A673 (cell line): ENCODE measurements around the gene SDK1. TPM values are rescaled to one million over a fixed set of nuclear protein-coding genes. Genes with fewer than 3 reads are reported as not detected.

ENCODE experiments used
- BruUV-seq: library from RNA; stranded (reverse); fragments of 400-500 nt; replicated peaks from 2 replicates; lab custom pipeline; 2021; lab: Mats Ljungman, UMichigan
- CTCF ChIA-PET: fragments of 300-600 bp; sonication (Branson Sonifier 250); formaldehyde crosslinking; loops from one replicate; lab custom pipeline; 2022; ENCODE audit warnings: antibody characterized with exemption; lab: Charles Lee
- POLR2A ChIA-PET: fragments of 300-600 bp; sonication (Branson Sonifier 250); formaldehyde crosslinking; loops from one replicate; lab custom pipeline; 2022; ENCODE audit warnings: antibody characterized with exemption; ENCODE audit not compliant: low non-redundant PET; lab: Charles Lee
- DNase-seq: peaks from one replicate; pipeline ENCODE4 v3.0.0-alpha.2; 2015; ENCODE audit warnings: low spot score
- H3K27ac ChIP-seq: fragments of 200-600 bp; sonication (generic); 2 replicates; pipeline ENCODE4 v1.5.1; 2016; ENCODE audit warnings: mixed run types, low read depth, mild to moderate bottlenecking, mixed read lengths, antibody characterized with exemption, low read length; ENCODE audit not compliant: poor library complexity, severe bottlenecking
- H3K27me3 ChIP-seq: fragments of 200-600 bp; sonication (generic); replicated peaks from 2 replicates; pipeline ENCODE4 v1.6.1; 2017; ENCODE audit warnings: mixed run types, low read depth, mild to moderate bottlenecking, mixed read lengths, antibody characterized with exemption, low read length; ENCODE audit not compliant: insufficient read depth, poor library complexity
- H3K36me3 ChIP-seq: fragments of 200-600 bp; sonication (generic); 2 replicates; pipeline ENCODE4 v1.6.1; 2016; ENCODE audit warnings: mixed run types, mild to moderate bottlenecking, mixed read lengths, antibody characterized with exemption, low read length; ENCODE audit not compliant: insufficient read depth, poor library complexity, severe bottlenecking
- H3K4me1 ChIP-seq: fragments of 200-600 bp; sonication (generic); 2 replicates; pipeline ENCODE4 v1.6.1; 2017; ENCODE audit warnings: mixed run types, mild to moderate bottlenecking, mixed read lengths, antibody characterized with exemption, low read length; ENCODE audit not compliant: insufficient read depth, poor library complexity, severe bottlenecking
- H3K4me3 ChIP-seq: fragments of 200-600 bp; sonication (generic); 2 replicates; pipeline ENCODE4 v1.5.1; 2016; ENCODE audit warnings: low read depth, mixed run types, mild to moderate bottlenecking, mixed read lengths, low read length; ENCODE audit not compliant: poor library complexity, severe bottlenecking
- H3K9me3 ChIP-seq: fragments of 200-600 bp; sonication (generic); 2 replicates; pipeline ENCODE4 v1.6.1; 2016; ENCODE audit warnings: mixed run types, low read depth, mild to moderate bottlenecking, mixed read lengths, antibody characterized with exemption, low read length; ENCODE audit not compliant: poor library complexity, severe bottlenecking
- CTCF ChIP-seq: fragments of 300-800, 200-600 bp; sonication (generic); conservative IDR thresholded peaks from 2 replicates; pipeline ENCODE4 v1.5.1; 2017; ENCODE audit warnings: low read depth, mild to moderate bottlenecking, antibody characterized with exemption, low read length, moderate library complexity, mixed read lengths
- EZH2 ChIP-seq: fragments of 200-600 bp; sonication (generic); IDR thresholded peaks from 2 replicates; pipeline ENCODE4 v1.6.1; 2017; ENCODE audit warnings: borderline replicate concordance, low read depth, mild to moderate bottlenecking, mixed read lengths, antibody characterized with exemption, low read length; ENCODE audit not compliant: poor library complexity, severe bottlenecking
- intact Hi-C: fragments of 100-400 bp; cut with micrococcal nuclease; formaldehyde crosslinking; loops from one replicate; pipeline ENCODE4 v1.10.0; 2022; ENCODE audit not compliant: unreplicated experiment
- total RNA-seq: library from RNA; stranded (reverse); gene quantifications from 2 replicates; pipeline ENCODE4 v1.2.3, GENCODE V29; 2021

SDK1 gene
- total RNA-seq, 1 experiment from 2014 or later = 14.7 TPM

- ChIA-PET POLR2A (no interaction called here), CTCF (no interaction called here)
- DNase-seq = no peak
- no TSS peak for BruUV-seq
- H3K36me3 ChIP-seq = no peaks in the 10 kb centered on the region
- no peaks in the 10 kb centered on the region for H3K4me1 ChIP-seq
- no peak for TF ChIP-seq EZH2
- no peak for TF ChIP-seq CTCF
- intact Hi-C loops = no loop called here
- H3K27me3 ChIP-seq = no peaks in the 10 kb centered on the region
- no peaks in the 10 kb centered on the region for H3K9me3 ChIP-seq
- H3K27ac ChIP-seq = no peak overlapping the region
- no peak overlapping the region for H3K4me3 ChIP-seq
These were observed 838.9 kb downstream of the SDK1 start for GRCh38 chr7:4139656-4140625.

GRCh38 chr7:4140933-4141332 lies 839.9 kb downstream of the SDK1 start:
- H3K27me3 ChIP-seq = no peaks in the 10 kb centered on the region
- DNase-seq = no peak
- no peak overlapping the region for H3K4me3 ChIP-seq
- no peak overlapping the region for H3K27ac ChIP-seq
- intact Hi-C loops = no loop called here
- no peaks in the 10 kb centered on the region for H3K9me3 ChIP-seq
- no peaks in the 10 kb centered on the region for H3K4me1 ChIP-seq
- ChIA-PET CTCF (no interaction called here), POLR2A (no interaction called here)
- no TSS peak for BruUV-seq
- TF ChIP-seq EZH2 (no peak), CTCF (no peak)
- H3K36me3 ChIP-seq = no peaks in the 10 kb centered on the region

- Histone ChIP-seq H3K36me3 (no peaks in the 10 kb centered on the region), H3K9me3 (no peaks in the 10 kb centered on the region), H3K4me3 (no peak overlapping the region), H3K27me3 (no peaks in the 10 kb centered on the region), H3K27ac (no peak overlapping the region), H3K4me1 (no peaks in the 10 kb centered on the region)
- no peak for DNase-seq
- intact Hi-C loops = no loop called here
- CTCF ChIA-PET = no interaction called here
- TF ChIP-seq EZH2 = no peak
- no peak for TF ChIP-seq CTCF
- POLR2A ChIA-PET = no interaction called here
- no TSS peak for BruUV-seq
These were observed 842.0 kb downstream of the SDK1 start for GRCh38 chr7:4143006-4143405.
